GM11168 (cell line): ENCODE results near the gene SMPD3.

ENCODE experiments used
- in situ Hi-C: fragments of 300-500 bp; cut with MboI; formaldehyde crosslinking; loops from one replicate; pipeline ENCODE4 v1.12.0; 2022; ENCODE audit warnings: low sequenced_read_pairs; ENCODE audit not compliant: unreplicated experiment

Gene SMPD3

GRCh38 chr16:68411086-68411485 lies 37.2 kb downstream of the SMPD3 start:
- in situ Hi-C loops, result no loop called here

- in situ Hi-C loops, result no loop called here
Measured at GRCh38 chr16:68408967-68409366, 39.3 kb downstream of the SMPD3 start.

DNA sequence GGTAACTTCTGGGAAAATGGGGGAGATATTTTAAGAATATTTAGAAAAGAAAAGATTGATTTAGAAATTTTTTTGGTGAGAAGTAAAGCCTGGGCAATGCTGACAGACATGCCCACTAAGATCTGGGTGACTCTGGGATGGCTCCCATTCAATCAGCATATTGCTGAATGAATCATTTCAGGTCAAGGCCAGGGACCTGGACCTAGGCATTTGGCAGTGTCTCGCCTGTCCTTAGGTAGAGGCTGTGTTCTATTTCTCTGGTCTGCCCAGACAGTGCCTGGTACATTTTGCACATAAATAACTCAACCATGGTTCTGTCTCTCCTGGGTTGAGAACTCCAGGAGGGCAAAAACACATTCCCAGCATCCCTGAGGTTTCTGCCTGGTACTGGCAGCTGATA lies 39.9 kb downstream of the SMPD3 start:
- in situ Hi-C loops, result no loop called here

GRCh38 chr16:68406458-68407152 lies 41.7 kb downstream of the SMPD3 start:
- in situ Hi-C loops, result no loop called here

DNA sequence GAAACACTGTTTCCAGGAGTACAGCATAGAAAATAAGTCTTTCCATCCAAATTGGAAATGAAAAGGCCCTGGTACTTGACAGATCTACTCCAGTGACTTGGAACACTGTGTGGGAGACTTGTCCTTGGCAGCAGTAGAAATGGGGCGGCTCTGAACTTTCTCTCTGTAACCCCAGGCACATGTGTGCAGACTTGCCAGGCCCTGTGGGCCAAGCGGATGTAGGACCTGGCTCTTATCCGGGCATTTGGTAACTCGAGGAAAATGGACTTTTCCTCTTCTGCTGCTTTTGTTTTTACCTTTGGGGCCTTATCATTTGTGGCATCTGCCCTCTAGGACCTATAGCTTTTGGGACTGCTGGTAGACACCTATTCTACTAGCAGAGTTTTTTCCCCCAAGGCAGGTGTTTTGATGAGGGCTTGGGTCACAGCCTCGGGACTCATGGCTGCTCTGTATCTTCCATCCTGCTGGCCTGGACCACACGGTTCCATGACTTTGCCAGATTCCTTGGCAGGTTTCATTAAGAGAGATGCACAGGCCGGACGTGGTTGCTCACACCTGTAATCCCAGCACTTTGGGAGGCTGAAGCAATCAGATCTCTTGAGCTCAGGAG lies 43.5 kb downstream of the SMPD3 start:
- in situ Hi-C loops, result no loop called here

- in situ Hi-C loops, result no loop called here
Measured at GRCh38 chr16:68403704-68404103, 44.6 kb downstream of the SMPD3 start.

DNA sequence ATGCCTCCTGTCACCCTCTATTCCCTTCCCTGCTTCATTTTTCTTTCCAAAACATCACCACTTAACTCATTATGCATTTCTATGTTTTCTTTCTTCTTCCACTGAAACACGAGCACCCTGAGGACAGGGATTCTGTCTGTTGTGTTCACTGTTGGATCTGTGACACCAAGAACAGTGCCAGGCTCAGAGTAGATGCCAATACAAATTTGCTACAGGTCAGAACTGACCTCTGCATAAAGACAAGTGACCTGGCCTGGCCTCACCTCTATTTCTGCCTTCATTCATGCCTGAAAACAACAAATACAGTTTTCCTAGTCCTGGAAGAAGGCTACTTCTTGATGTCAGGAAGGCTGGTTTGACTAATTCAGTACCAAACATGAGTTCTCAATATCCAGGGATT lies 45.1 kb downstream of the SMPD3 start:
- in situ Hi-C loops, result no loop called here

GRCh38 chr16:68402748-68403040 lies 45.6 kb downstream of the SMPD3 start:
- in situ Hi-C loops, result no loop called here

DNA sequence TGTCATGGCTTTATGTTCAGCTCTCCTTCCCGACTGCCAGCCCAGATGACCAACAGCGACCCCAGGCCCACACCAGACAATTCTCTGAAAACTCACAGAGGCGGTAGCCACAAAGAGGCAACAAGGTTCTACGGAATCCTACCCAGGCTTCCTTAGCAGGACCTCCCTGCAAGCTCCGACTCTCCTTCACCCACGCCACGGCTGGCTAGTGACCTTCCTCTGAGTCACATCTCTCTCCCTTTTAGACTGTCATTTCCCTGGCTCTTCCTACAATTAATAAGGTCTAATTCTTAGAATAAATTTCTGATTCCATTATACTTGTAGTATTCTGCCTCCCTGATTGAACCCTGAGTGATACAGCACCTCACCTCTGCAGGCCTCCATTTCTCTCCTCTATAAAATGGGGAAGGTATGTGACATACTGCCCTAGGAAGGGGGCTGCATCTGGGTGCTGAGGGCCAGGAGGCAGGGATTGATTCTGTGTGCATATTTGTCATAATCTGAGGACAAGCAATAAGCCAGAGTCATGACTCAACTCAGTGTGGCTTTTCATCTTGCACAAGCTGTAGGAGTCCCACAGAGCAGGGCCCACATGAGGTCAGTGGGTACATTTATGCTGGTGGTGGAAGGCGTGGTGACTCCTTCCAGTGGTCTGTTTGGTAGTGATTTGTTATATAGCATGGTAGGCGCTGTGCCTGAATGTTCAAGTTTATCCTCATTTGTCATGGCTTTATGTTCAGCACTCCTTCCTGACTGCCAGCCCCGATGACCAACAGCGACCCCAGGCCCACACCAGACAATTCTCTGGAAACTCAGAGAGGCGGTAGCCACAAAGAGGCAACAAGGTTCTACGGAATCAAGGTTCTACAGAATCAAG lies 46.2 kb downstream of the SMPD3 start:
- in situ Hi-C loops, result no loop called here

DNA sequence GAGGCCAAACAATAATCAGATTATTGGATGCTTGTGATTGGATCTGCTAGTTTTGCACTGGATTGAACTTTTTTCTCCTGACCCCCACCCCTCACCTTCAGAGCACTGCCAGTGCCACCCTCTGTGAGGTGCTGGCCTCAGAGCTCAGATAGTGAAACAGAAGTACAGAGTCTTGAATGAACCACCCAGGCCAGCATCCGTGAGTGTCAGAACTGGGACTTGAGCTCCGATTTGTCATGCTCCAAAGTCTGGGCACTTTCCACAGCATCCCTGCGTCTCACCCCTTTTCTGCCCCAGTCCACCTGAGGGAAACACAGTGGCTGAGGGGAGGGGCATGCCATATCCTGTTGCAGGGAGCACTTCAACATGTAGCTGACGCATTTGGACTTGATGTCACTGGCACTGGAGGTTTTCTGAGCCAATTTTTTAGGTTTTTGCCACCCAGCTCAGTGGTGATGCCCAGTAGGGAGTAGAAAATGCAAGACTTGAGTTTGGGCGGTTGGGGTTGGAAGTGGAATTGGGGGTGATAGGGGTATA lies 47.3 kb downstream of the SMPD3 start:
- in situ Hi-C loops, result no loop called here

DNA sequence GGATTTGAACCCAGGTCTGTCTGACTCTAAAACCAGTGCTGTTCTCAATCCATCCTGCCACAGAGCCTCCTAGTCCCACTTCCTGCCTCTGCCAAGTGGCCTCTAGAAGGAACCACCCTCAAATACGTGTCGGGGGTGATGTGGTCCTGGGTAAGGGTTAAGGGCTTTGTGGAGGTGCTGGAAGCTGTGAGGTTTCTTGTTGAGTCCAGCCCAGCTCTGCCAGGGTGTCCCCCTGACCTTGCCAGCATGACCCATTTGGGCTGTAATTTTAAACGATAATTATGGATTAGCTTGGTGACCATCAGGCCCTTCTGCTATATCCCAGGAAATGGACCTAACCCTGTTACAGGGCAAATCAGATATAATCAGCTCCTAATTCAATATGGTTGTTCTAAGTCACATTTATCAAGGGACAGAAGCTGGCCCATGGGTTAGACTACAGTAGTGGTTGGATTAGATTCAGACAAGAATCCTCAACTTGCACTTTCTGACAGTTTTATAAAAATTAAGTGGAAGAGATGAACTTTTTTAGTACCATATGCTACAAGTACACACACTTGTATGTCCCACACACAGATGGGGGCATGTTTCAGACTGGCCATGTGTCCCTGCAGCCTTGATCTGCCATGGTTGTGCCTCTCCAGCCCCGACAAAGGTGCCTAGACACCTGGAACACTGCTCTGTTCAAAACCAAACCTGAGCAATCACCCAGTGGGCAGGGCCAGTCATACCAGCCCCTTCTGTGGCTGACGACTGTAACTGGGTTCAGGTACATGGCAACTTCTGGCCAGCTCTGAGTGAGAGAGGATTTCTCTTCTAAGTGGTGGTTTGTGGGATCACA lies 48.0 kb downstream of the SMPD3 start:
- in situ Hi-C loops, result no loop called here

GRCh38 chr16:68399456-68399855 lies 48.9 kb downstream of the SMPD3 start:
- in situ Hi-C loops, result no loop called here

DNA sequence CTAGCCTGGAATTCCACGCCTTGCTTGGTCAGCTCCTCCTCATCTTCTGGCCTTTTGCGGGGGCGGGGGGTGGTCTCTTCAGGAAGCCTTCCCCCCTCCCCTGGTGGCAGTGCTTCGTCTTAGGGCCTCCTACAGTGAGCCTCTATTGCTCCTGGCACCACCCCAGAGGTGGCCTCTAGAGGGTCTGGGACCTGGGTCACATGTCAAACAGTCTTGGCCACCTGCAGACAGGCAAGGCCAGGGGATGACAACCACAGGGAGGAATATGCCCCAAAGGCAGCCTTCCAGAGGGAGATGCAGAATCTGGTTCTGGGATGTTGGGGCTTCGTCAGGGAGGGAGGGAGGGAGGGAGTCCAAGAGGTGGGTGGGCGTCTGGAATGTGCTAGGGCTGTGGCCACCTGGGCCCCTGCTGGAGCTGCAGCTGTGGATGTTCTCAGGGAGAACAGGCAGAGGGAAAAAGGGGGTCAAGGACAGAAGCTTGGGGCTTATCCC lies 50.6 kb downstream of the SMPD3 start:
- in situ Hi-C loops, result no loop called here

DNA sequence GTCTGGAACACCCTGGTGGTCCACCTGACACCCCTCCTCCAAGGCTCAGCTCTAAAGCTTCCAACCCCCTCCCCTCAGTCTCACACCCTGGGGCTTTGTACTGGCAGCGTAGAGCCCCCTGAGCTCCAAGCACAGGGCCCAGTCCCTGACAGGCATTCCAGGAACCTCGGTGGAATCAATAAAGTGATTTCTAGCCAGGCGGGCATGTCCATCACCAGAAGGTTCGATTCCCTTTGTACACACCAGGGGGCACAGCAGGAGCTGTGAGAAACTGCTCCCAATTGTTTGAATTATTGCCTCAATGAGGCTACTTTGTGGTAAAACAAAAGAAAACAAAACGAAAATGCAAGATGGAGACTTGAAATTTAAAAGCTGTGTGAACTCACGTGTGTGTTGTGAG lies 51.8 kb downstream of the SMPD3 start:
- in situ Hi-C loops, result no loop called here

- in situ Hi-C loops, result no loop called here
Measured at GRCh38 chr16:68395815-68396214, 52.5 kb downstream of the SMPD3 start.

GRCh38 chr16:68395167-68395786 lies 53.0 kb downstream of the SMPD3 start:
- in situ Hi-C loops, result no loop called here

DNA sequence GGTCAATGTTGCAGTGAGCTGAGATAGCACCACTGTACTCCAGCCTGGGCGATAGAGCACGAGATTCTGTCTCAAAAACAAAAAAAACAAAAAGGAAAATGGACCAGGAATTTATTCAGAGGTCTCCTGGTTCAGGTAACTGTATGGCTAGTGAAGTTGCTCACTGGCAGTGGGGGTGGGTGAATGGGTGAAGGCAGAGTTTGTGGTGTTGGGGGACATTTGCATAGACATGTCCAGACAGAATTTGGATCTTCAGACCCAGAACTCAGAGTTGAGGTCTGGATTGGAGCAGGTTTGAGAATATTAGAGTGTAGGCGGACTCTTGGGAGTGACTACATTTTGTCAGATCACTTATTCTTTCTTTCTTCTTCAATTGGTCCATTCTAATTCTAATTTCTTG lies 55.0 kb downstream of the SMPD3 start:
- in situ Hi-C loops, result no loop called here

DNA sequence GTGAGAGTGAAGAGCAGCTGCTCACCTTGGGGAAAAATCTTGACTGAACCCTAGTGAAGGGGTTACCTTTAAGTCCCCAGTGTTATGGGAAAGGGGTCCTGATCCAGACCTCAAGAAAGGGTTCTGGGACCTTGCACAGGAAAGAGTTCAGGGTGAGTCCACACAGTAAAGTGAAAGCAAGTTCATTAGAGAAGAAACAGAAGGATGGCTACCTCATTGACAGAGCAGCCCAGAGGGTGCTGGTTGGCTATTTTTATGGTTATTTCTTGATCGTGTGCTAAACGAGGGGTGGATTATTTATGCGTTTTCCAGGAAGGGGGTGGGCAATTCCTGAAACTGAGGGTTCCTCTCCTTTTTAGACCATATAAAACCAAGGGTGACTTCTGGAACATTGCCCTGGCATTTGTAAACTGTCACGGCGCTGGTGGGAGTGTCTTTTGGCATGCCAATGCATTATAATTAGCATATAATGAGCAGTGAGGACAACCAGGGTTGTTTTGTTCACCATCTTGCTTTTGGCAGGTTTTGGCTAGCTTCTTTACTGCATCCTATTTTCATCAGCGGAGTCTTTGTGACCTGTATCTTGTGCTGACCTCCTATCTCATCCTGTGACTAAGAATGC lies 58.4 kb downstream of the SMPD3 start:
- in situ Hi-C loops, result no loop called here

DNA sequence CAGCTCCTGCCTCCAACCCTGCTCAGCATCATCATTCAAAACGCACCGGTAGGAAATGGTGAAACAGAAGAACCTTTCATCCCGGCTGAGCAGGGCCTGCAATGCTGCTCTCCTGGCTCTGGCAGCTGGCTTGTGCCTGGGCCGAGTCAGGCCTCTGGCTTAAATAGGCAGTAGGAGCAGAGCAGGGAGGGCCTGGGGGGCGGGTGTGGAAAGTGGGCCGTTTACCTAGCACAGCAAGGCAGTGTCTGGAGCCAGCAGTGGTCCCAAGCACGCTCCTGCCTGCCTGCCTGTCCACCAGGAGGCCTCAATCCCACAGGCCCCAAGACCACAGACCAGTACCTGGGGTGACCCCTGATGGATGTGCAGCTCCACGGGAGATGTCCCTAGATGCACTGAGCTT lies 59.3 kb downstream of the SMPD3 start:
- in situ Hi-C loops, result no loop called here
